Measurements from ENCODE around the gene ICOS.

DNA sequence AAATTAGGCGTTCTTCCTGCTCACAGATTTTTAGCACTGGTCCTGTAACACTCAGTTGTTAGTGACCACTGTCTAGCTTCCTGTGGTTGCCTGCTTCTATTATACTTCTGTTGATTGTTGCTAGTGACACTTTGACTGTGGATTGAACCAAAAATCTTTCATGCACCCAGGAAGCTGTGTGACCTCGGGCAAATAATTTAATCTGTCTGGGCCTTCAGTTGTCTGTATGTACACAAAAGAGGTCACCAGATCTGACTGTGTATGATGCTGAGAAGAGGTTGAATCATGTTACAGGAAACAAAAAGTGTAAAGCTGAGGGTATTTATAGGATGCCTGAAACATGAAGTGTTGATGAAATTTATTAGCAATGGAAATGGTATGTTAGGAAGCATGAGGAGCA is 12.7 kb downstream of the ICOS start:
- TF ChIP-seq, protein P1, sequence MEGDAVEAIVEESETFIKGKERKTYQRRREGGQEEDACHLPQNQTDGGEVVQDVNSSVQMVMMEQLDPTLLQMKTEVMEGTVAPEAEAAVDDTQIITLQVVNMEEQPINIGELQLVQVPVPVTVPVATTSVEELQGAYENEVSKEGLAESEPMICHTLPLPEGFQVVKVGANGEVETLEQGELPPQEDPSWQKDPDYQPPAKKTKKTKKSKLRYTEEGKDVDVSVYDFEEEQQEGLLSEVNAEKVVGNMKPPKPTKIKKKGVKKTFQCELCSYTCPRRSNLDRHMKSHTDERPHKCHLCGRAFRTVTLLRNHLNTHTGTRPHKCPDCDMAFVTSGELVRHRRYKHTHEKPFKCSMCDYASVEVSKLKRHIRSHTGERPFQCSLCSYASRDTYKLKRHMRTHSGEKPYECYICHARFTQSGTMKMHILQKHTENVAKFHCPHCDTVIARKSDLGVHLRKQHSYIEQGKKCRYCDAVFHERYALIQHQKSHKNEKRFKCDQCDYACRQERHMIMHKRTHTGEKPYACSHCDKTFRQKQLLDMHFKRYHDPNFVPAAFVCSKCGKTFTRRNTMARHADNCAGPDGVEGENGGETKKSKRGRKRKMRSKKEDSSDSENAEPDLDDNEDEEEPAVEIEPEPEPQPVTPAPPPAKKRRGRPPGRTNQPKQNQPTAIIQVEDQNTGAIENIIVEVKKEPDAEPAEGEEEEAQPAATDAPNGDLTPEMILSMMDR (conservative IDR thresholded peaks at IDR 0.05) = no peak
- TF ChIP-seq EZH2 (IDR thresholded peaks at IDR 0.05; ENCODE audit: low read depth) = no peak

All from PC-9 (cell line).